SU-DHL-6 (cell line): ENCODE measurements around the gene MRPS22.

Experiments used
- H2AFZ ChIP-seq: fragments of 200-600 bp; sonication (generic); 2 replicates; pipeline ENCODE4 v1.6.1; 2014; ENCODE audit warnings: low read depth, mild to moderate bottlenecking, moderate library complexity, mixed read lengths, antibody characterized with exemption, low read length; ENCODE audit not compliant: severe bottlenecking
- H3F3A ChIP-seq: fragments of 200-600 bp; shearing (Covaris generic); 2 replicates; pipeline ENCODE4 v1.6.0; 2016; ENCODE audit warnings: antibody characterized with exemption, mild to moderate bottlenecking; ENCODE audit not compliant: insufficient read depth
- H3K27ac ChIP-seq: fragments of 200-600 bp; sonication (generic); 2 replicates; pipeline ENCODE4 v1.5.1; 2016; ENCODE audit warnings: low read depth, mild to moderate bottlenecking, low read length, moderate library complexity, mixed read lengths
- H3K27me3 ChIP-seq: fragments of 200-600 bp; sonication (generic), shearing (Covaris generic); 2 replicates; pipeline ENCODE4 v1.6.0; 2014; ENCODE audit warnings: mild to moderate bottlenecking, low read length
- H3K36me3 ChIP-seq: fragments of 200-600 bp; sonication (generic); 2 replicates; pipeline ENCODE4 v1.6.1; 2014; ENCODE audit warnings: mild to moderate bottlenecking, low read length, mixed read lengths
- H3K4me2 ChIP-seq: fragments of 300-600, 200-600 bp; shearing (Covaris generic), sonication (generic); 2 replicates; pipeline ENCODE4 v1.6.0; 2014; ENCODE audit warnings: low read length, low read depth, mild to moderate bottlenecking; ENCODE audit not compliant: poor library complexity, severe bottlenecking
- H3K4me3 ChIP-seq: fragments of 200-600 bp; sonication (generic); 2 replicates; pipeline ENCODE4 v1.5.1; 2014; ENCODE audit warnings: antibody characterized with exemption, low read length, mild to moderate bottlenecking, mixed read lengths; ENCODE audit not compliant: insufficient read depth, poor library complexity, severe bottlenecking
- H3K79me2 ChIP-seq: fragments of 200-600 bp; sonication (generic); 2 replicates; pipeline ENCODE4 v1.6.1; 2014; ENCODE audit warnings: mild to moderate bottlenecking, low read length, moderate library complexity; ENCODE audit not compliant: insufficient read depth
- H3K9ac ChIP-seq: fragments of 200-600 bp; sonication (generic); 2 replicates; pipeline ENCODE4 v1.7.0; 2014; ENCODE audit warnings: mild to moderate bottlenecking, low read length
- H3K9me2 ChIP-seq: fragments of 200-600 bp; sonication (generic); replicated peaks from 2 replicates; pipeline ENCODE4 v1.6.1; 2014; ENCODE audit warnings: low read length; ENCODE audit not compliant: insufficient read depth
- H3K9me3 ChIP-seq: fragments of 200-600 bp; sonication (generic); 2 replicates; pipeline ENCODE4 v1.6.1; 2014; ENCODE audit warnings: low read length, mixed read lengths; ENCODE audit not compliant: insufficient read depth
- H4K20me1 ChIP-seq: fragments of 200-600 bp; sonication (generic); 2 replicates; pipeline ENCODE4 v1.6.1; 2014; ENCODE audit warnings: low read depth, mild to moderate bottlenecking, antibody characterized with exemption, low read length, moderate library complexity, mixed read lengths
- EZH2phosphoT487 ChIP-seq: fragments of 200-600 bp; sonication (generic), shearing (Covaris generic); conservative IDR thresholded peaks from 2 replicates; pipeline ENCODE4 v1.6.1; 2018; ENCODE audit warnings: mild to moderate bottlenecking, antibody characterized with exemption, low read length, moderate library complexity, mixed read lengths
- TF ChIP-seq, protein P1 (sequence below): fragments of 200-600 bp; sonication (generic); IDR thresholded peaks from one replicate; pipeline ENCODE4 v1.5.1; 2017; ENCODE audit warnings: antibody characterized with exemption, mild to moderate bottlenecking, low read length, moderate library complexity; ENCODE audit not compliant: insufficient read depth, poor library complexity, severe bottlenecking

Gene MRPS22

DNA sequence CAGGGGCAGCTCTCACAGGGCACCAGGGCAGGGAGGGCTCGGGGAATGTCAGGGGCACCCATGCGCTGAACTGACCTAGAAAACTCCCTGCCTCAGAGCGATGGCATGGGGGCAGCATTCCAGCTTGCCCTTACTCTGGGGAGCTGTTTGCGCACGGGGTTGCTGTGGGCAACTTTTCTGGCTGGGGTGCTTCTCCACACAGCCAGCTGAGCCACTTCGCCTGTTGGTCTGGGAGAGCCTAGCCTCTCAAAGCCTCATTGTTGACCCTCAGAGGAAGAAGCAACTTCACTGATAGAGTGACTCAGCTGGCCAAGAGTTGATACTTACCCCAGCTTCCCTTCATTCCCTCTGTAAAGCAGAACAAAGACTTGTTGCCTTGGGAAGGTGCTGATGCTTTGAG is 42.6 kb upstream of the MRPS22 start:
- no peak overlapping the region for H3K4me2 ChIP-seq

DNA sequence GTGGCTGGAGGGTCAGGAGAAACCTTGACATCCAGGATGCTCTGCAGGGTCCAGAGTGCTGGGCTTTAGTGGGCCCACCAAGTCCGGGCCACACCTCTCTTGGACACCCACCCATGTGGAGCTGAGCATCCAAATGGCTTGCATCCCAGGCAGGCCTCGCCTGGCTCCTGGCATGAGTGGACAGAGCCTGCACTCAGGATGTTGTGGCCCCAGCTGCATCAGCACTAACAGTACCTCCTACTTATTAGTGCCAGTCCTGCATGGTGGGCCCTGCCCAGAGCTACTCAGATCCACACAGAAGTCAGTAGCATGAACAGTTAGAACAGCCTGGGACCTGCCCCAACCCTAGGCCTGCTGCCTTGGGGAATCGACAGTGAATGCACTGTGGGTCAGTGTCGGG is 42.2 kb upstream of the MRPS22 start:
- no peaks in the 10 kb centered on the region for H3K36me3 ChIP-seq
- no peak overlapping the region for H3K4me2 ChIP-seq
- H4K20me1 ChIP-seq, result no peaks in the 10 kb centered on the region
- H2AFZ ChIP-seq, result no peak overlapping the region
- no peak overlapping the region for H3K27ac ChIP-seq
- H3F3A ChIP-seq, result no peaks in the 10 kb centered on the region
- H3K4me3 ChIP-seq, result no peak overlapping the region
- H3K9me2 ChIP-seq, result no peaks in the 10 kb centered on the region
- H3K79me2 ChIP-seq, result no peaks in the 10 kb centered on the region
- H3K9ac ChIP-seq, result no peak overlapping the region
- no peaks in the 10 kb centered on the region for H3K9me3 ChIP-seq
- TF ChIP-seq EZH2phosphoT487, result no peak
- TF ChIP-seq, protein P1, sequence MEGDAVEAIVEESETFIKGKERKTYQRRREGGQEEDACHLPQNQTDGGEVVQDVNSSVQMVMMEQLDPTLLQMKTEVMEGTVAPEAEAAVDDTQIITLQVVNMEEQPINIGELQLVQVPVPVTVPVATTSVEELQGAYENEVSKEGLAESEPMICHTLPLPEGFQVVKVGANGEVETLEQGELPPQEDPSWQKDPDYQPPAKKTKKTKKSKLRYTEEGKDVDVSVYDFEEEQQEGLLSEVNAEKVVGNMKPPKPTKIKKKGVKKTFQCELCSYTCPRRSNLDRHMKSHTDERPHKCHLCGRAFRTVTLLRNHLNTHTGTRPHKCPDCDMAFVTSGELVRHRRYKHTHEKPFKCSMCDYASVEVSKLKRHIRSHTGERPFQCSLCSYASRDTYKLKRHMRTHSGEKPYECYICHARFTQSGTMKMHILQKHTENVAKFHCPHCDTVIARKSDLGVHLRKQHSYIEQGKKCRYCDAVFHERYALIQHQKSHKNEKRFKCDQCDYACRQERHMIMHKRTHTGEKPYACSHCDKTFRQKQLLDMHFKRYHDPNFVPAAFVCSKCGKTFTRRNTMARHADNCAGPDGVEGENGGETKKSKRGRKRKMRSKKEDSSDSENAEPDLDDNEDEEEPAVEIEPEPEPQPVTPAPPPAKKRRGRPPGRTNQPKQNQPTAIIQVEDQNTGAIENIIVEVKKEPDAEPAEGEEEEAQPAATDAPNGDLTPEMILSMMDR, result no peak
- no peaks in the 10 kb centered on the region for H3K27me3 ChIP-seq

More for the DNA sequence above, 42.6 kb upstream of the MRPS22 start:
- Histone ChIP-seq H2AFZ (no peak overlapping the region), H4K20me1 (no peaks in the 10 kb centered on the region), H3F3A (no peaks in the 10 kb centered on the region), H3K27ac (no peak overlapping the region), H3K27me3 (no peaks in the 10 kb centered on the region), H3K9me3 (no peaks in the 10 kb centered on the region), H3K4me3 (no peak overlapping the region), H3K36me3 (no peaks in the 10 kb centered on the region), H3K9ac (no peak overlapping the region), H3K9me2 (no peaks in the 10 kb centered on the region), H3K79me2 (no peaks in the 10 kb centered on the region)
- TF ChIP-seq, protein P1, result no peak
- TF ChIP-seq EZH2phosphoT487, result no peak

DNA sequence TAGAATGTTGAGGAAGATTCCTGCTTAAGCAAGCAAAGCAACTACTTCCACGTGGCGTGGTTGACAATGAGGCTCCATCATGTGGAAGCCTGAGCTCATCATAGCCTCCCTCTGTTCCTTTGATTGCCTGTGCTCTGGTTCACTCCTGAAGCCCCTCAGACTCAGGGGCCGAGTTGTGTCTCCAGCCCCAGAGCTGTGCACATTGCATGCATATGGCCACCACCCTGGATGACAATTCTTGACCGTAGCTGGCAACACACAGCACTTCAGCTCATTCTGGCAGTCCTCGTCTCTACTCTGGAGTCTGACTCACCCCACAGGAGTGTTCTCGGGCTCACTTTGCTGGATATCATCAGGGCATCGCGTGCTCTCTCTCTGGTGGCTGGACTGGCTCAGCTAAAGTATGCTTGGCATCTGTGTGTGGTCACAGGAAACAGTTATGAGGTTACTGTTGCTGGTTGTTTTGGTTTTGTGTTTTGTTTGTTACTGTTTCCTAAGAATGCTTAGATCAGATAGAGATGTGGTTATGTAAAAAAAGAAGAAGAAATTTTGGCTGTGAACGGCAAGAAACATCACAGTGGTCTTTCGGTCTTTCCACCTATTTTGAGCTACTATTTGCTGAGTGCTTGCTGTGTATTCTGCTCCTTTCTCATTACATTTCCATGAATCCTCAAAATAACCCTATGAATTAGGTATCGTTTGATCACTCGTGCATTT is 41.6 kb upstream of the MRPS22 start:
- Histone ChIP-seq H3K79me2 (no peaks in the 10 kb centered on the region), H3K4me2 (no peak overlapping the region), H3K36me3 (no peaks in the 10 kb centered on the region), H4K20me1 (no peaks in the 10 kb centered on the region), H3K9me3 (no peaks in the 10 kb centered on the region), H2AFZ (no peak overlapping the region), H3F3A (no peaks in the 10 kb centered on the region), H3K27ac (no peak overlapping the region), H3K9ac (no peak overlapping the region), H3K9me2 (no peaks in the 10 kb centered on the region), H3K4me3 (no peak overlapping the region), H3K27me3 (no peaks in the 10 kb centered on the region)
- no peak for TF ChIP-seq EZH2phosphoT487
- TF ChIP-seq, protein P1, result no peak
